Neural cell (in vitro differentiated cells): ENCODE data around the gene TK2.

Experiments used
- CTCF ChIP-seq: fragments of 450-650 bp; IDR thresholded peaks from 2 replicates; pipeline ENCODE4 v1.5.1; 2014; ENCODE audit warnings: antibody characterized with exemption, mild to moderate bottlenecking, moderate library complexity; ENCODE audit not compliant: poor library complexity, severe bottlenecking
- EP300 ChIP-seq: fragments of 450-650 bp; conservative IDR thresholded peaks from 2 replicates; pipeline ENCODE4 v1.6.1; 2014; ENCODE audit warnings: antibody characterized with exemption, mild to moderate bottlenecking, moderate library complexity; ENCODE audit not compliant: poor library complexity, severe bottlenecking
- EZH2 ChIP-seq: fragments of 200-600, 300-800 bp; shearing (Covaris generic), sonication (generic); IDR thresholded peaks from 2 replicates; pipeline ENCODE4 v1.6.1; 2014; ENCODE audit warnings: antibody characterized with exemption, low read length, borderline replicate concordance, mild to moderate bottlenecking; ENCODE audit not compliant: insufficient read depth, poor library complexity, severe bottlenecking
- MXI1 ChIP-seq: fragments of 450-650 bp; conservative IDR thresholded peaks from 2 replicates; pipeline ENCODE4 v1.6.1; 2014; ENCODE audit warnings: antibody characterized with exemption, mild to moderate bottlenecking; ENCODE audit not compliant: poor library complexity, severe bottlenecking
- POLR2AphosphoS5 ChIP-seq: IDR thresholded peaks from 2 replicates; pipeline ENCODE4 v1.6.1; 2012
- RAD21 ChIP-seq: fragments of 450-650 bp; conservative IDR thresholded peaks from 2 replicates; pipeline ENCODE4 v1.6.1; 2014; ENCODE audit warnings: antibody characterized with exemption, mild to moderate bottlenecking, moderate library complexity
- SMC3 ChIP-seq: fragments of 450-650 bp; conservative IDR thresholded peaks from 2 replicates; pipeline ENCODE4 v1.6.1; 2014; ENCODE audit warnings: antibody characterized with exemption, mild to moderate bottlenecking, moderate library complexity; ENCODE audit not compliant: poor library complexity
- TAF1 ChIP-seq: IDR thresholded peaks from 2 replicates; pipeline ENCODE4 v1.6.1; 2012; ENCODE audit warnings: low read depth
- TF ChIP-seq, protein P1 (sequence below): IDR thresholded peaks from 2 replicates; pipeline ENCODE4 v1.6.1; 2012; ENCODE audit warnings: borderline replicate concordance

- no peak for TF ChIP-seq POLR2AphosphoS5
- no peak for TF ChIP-seq EZH2
- TF ChIP-seq TAF1 = no peak
- TF ChIP-seq CTCF = no peak
- no peak for TF ChIP-seq RAD21
- TF ChIP-seq SMC3 = no peak
- TF ChIP-seq, protein P1, sequence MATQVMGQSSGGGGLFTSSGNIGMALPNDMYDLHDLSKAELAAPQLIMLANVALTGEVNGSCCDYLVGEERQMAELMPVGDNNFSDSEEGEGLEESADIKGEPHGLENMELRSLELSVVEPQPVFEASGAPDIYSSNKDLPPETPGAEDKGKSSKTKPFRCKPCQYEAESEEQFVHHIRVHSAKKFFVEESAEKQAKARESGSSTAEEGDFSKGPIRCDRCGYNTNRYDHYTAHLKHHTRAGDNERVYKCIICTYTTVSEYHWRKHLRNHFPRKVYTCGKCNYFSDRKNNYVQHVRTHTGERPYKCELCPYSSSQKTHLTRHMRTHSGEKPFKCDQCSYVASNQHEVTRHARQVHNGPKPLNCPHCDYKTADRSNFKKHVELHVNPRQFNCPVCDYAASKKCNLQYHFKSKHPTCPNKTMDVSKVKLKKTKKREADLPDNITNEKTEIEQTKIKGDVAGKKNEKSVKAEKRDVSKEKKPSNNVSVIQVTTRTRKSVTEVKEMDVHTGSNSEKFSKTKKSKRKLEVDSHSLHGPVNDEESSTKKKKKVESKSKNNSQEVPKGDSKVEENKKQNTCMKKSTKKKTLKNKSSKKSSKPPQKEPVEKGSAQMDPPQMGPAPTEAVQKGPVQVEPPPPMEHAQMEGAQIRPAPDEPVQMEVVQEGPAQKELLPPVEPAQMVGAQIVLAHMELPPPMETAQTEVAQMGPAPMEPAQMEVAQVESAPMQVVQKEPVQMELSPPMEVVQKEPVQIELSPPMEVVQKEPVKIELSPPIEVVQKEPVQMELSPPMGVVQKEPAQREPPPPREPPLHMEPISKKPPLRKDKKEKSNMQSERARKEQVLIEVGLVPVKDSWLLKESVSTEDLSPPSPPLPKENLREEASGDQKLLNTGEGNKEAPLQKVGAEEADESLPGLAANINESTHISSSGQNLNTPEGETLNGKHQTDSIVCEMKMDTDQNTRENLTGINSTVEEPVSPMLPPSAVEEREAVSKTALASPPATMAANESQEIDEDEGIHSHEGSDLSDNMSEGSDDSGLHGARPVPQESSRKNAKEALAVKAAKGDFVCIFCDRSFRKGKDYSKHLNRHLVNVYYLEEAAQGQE = no peak
- no peak for TF ChIP-seq EP300
- no peak for TF ChIP-seq MXI1
Observed at GRCh38 chr16:66543541-66543940, 6.4 kb downstream of the TK2 start.
